GM10266 (cell line): ENCODE measurements around the gene PLEKHJ1.

Source experiments
- DNase-seq: peaks from one replicate; pipeline ENCODE4 v3.0.0; 2012; ENCODE audit errors: extremely low spot score
- TF ChIP-seq, protein P1 (sequence below): IDR thresholded peaks from 2 replicates; pipeline ENCODE4 v1.5.1; 2012; ENCODE audit warnings: mild to moderate bottlenecking, low read depth; ENCODE audit not compliant: control insufficient read depth, insufficient read depth; ENCODE audit errors: missing control alignments

The PLEKHJ1 gene

GRCh38 chr19:2190848-2191455 lies 45.2 kb downstream of the PLEKHJ1 start:
- TF ChIP-seq, protein P1, sequence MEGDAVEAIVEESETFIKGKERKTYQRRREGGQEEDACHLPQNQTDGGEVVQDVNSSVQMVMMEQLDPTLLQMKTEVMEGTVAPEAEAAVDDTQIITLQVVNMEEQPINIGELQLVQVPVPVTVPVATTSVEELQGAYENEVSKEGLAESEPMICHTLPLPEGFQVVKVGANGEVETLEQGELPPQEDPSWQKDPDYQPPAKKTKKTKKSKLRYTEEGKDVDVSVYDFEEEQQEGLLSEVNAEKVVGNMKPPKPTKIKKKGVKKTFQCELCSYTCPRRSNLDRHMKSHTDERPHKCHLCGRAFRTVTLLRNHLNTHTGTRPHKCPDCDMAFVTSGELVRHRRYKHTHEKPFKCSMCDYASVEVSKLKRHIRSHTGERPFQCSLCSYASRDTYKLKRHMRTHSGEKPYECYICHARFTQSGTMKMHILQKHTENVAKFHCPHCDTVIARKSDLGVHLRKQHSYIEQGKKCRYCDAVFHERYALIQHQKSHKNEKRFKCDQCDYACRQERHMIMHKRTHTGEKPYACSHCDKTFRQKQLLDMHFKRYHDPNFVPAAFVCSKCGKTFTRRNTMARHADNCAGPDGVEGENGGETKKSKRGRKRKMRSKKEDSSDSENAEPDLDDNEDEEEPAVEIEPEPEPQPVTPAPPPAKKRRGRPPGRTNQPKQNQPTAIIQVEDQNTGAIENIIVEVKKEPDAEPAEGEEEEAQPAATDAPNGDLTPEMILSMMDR, result no peak
- DNase-seq, result no peak

GRCh38 chr19:2189880-2190279 lies 46.2 kb downstream of the PLEKHJ1 start:
- TF ChIP-seq, protein P1, result no peak

DNA sequence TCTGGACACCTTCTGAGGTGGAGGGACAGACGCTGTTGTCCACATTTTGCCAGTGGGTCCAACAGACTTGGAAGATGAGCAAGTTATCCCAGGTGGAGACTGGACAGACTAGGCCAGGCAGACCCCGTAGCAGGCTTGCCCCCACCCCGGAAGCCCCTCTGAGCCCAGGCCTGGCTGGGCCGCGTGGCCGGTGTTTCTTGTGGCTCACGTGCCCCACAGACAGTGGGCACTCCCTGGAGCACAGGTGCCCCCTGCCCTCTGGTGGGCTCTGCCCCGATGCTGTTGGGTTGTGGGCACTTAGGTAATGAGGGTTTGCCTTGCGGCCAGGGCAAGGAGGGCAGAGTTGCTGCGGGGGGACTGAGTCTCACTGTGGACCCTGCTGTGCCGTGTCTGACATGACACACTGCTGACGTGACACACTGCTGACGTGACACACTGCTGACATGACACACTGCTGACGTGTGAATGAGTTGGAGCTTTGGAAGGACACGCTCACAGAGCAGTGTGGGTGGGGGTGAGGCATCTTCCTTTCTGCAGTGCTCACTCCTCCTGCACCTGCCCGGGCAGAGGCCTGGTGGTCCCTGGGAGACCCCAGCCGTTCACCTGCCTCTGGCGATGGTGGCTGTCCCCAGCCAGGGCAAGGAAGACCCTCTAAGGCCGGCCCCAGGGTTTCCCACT lies 47.3 kb downstream of the PLEKHJ1 start:
- no peak for DNase-seq
- TF ChIP-seq, protein P1, result no peak

More at GRCh38 chr19:2189880-2190279, 46.2 kb downstream of the PLEKHJ1 start:
- no peak for DNase-seq

- TF ChIP-seq, protein P1, result no peak
- DNase-seq, result no peak
These were observed 49.0 kb downstream of the PLEKHJ1 start for GRCh38 chr19:2187159-2187558.

DNA sequence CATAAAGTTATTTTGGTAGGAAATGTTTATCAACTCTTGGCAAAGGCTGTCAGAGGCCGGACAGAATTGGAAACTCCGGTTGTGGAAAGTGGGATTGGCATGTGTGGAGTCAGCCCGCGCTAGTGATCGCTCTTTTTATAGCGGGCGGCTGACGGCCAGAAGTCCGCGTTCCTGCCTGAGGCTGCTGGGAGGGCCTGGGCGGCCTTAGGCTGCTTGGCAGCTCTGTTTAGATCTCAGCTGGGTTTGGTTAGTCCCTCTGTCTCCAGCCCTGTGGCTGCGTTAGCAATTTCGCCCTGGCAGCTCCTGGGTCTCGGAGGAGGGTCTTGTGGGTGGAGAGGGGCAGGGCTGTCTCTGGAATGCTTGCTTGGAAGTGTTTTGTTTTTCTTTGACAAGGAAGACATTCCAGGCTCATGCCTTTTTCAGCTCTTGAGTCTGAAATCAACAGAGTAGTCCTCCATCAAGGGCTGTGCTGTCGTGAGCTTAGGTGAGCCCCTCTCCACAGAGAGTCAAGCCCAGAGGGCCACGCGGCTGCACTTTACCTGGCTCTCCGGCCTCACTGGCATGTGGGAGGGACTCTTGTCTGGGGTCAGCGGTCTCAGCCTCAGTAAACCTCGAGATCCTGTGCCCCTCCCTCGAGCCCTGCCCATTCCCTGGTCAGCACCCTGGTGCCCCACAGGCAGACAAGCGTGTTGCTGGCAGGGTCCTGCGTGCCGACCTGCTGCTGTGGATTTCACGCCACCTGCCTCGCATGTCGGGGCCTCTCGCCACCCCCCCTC lies 49.9 kb downstream of the PLEKHJ1 start:
- TF ChIP-seq, protein P1, result no peak
- no peak for DNase-seq

GRCh38 chr19:2185734-2186070 lies 50.4 kb downstream of the PLEKHJ1 start:
- TF ChIP-seq, protein P1, result no peak
- no peak for DNase-seq
